OCI-LY3 (cell line): ENCODE data around the gene ARPP19.

ENCODE experiments used
- H2AFZ ChIP-seq: fragments of 200-600, 300-600 bp; shearing (Covaris generic); 2 replicates; pipeline ENCODE4 v1.6.0; 2014; ENCODE audit warnings: antibody characterized with exemption, low read depth, low read length
- H3K27ac ChIP-seq: fragments of 200-600, 300-600 bp; sonication (generic); 2 replicates; pipeline ENCODE4 v1.5.1; 2014; ENCODE audit warnings: mild to moderate bottlenecking, low read length, moderate library complexity, mixed read lengths
- H3K27me3 ChIP-seq: fragments of 200-600, 300-600 bp; sonication (generic); 2 replicates; pipeline ENCODE4 v1.6.1; 2014; ENCODE audit warnings: low read depth, low read length, mixed read lengths
- H3K36me3 ChIP-seq: fragments of 200-600, 300-600 bp; sonication (generic); replicated peaks from 2 replicates; pipeline ENCODE3; 2014; ENCODE audit warnings: low read depth, low read length, mixed read lengths
- H3K4me1 ChIP-seq: fragments of 300-600, 200-600 bp; sonication (generic); 2 replicates; pipeline ENCODE4 v1.6.1; 2014; ENCODE audit warnings: low read length, mixed read lengths
- H3K4me2 ChIP-seq: fragments of 200-600, 300-600 bp; sonication (generic); 2 replicates; pipeline ENCODE4 v1.6.1; 2014; ENCODE audit warnings: low read length, mixed read lengths
- H3K4me3 ChIP-seq: fragments of 300-600, 200-600 bp; sonication (generic); 2 replicates; pipeline ENCODE4 v1.5.1; 2014; ENCODE audit warnings: antibody characterized with exemption, mild to moderate bottlenecking, low read length, moderate library complexity
- H3K79me2 ChIP-seq: fragments of 300-600, 200-600 bp; shearing (Covaris generic); 2 replicates; pipeline ENCODE4 v1.6.1; 2014; ENCODE audit warnings: mild to moderate bottlenecking, low read length, mixed read lengths
- H3K9ac ChIP-seq: fragments of 300-600, 200-600 bp; shearing (Covaris generic); 2 replicates; pipeline ENCODE4 v1.6.0; 2014; ENCODE audit warnings: mild to moderate bottlenecking, low read length, moderate library complexity
- H3K9me3 ChIP-seq: fragments of 200-600, 300-600 bp; shearing (Covaris generic); 2 replicates; pipeline ENCODE4 v1.6.1; 2014; ENCODE audit warnings: low read length, mixed read lengths; ENCODE audit not compliant: insufficient read depth
- H4K20me1 ChIP-seq: fragments of 200-600, 300-600 bp; sonication (generic); 2 replicates; pipeline ENCODE4 v1.6.1; 2016; ENCODE audit warnings: low read length, mixed read lengths; ENCODE audit not compliant: insufficient read depth
- EZH2phosphoT487 ChIP-seq: fragments of 200-600 bp; shearing (Covaris generic); IDR thresholded peaks from 2 replicates; pipeline ENCODE4 v1.6.1; 2018; ENCODE audit warnings: antibody characterized with exemption, mixed run types, low read depth
- TF ChIP-seq, protein P1 (sequence below): fragments of 200-600, 300-600 bp; sonication (generic); IDR thresholded peaks from 2 replicates; pipeline ENCODE4 v1.5.1; 2014; ENCODE audit warnings: antibody characterized with exemption, low read length, low read depth

Gene ARPP19

DNA sequence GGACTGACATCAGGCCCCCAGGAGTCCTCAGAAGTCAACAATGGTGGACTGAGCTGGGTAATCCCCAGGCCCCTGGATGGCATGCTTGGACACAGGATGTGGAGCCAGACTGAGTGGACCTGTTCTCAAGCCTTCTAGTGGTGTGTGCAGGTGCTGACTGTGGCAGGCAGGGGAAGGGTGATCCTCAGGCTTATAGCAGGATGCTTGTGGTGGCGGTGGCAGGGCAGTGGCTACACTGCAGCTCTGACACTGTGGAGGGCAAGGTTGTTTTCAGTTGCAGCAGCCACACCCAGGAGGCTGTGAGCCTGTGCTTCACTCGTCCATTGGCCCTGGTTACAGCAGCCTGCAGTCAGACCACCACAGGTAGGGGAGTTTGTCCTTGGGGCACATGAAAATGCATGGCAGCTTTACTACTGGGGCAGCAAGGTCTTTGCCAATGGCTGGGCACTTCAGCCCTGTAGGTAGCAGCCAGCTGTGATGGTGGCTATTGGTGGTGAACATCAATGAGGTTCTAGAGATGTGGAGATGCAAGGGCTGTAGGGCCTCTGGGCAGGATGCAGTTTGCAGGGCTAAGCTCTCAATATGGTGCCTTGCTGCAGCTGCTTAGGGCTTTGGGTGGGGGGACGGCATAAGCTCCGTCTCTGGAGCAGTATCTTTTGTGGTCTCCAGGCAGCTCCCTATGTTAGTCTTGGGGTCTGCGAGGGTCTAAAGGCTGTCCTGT is 22.6 kb downstream of the ARPP19 start:
- Histone ChIP-seq H3K36me3 (peaks cover 36% of the 10 kb centered on the region), H3K4me1 (no peaks in the 10 kb centered on the region), H3K79me2 (peaks cover 3% of the 10 kb centered on the region; the same call in 1 of the 2 replicates), H3K27ac (no peak overlapping the region), H4K20me1 (no peaks in the 10 kb centered on the region), H3K27me3 (no peaks in the 10 kb centered on the region), H3K9ac (no peak overlapping the region), H3K9me3 (no peaks in the 10 kb centered on the region), H2AFZ (no peak overlapping the region), H3K4me2 (no peak overlapping the region), H3K4me3 (no peak overlapping the region)
- TF ChIP-seq, protein P1, sequence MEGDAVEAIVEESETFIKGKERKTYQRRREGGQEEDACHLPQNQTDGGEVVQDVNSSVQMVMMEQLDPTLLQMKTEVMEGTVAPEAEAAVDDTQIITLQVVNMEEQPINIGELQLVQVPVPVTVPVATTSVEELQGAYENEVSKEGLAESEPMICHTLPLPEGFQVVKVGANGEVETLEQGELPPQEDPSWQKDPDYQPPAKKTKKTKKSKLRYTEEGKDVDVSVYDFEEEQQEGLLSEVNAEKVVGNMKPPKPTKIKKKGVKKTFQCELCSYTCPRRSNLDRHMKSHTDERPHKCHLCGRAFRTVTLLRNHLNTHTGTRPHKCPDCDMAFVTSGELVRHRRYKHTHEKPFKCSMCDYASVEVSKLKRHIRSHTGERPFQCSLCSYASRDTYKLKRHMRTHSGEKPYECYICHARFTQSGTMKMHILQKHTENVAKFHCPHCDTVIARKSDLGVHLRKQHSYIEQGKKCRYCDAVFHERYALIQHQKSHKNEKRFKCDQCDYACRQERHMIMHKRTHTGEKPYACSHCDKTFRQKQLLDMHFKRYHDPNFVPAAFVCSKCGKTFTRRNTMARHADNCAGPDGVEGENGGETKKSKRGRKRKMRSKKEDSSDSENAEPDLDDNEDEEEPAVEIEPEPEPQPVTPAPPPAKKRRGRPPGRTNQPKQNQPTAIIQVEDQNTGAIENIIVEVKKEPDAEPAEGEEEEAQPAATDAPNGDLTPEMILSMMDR = no peak
- no peak for TF ChIP-seq EZH2phosphoT487

DNA sequence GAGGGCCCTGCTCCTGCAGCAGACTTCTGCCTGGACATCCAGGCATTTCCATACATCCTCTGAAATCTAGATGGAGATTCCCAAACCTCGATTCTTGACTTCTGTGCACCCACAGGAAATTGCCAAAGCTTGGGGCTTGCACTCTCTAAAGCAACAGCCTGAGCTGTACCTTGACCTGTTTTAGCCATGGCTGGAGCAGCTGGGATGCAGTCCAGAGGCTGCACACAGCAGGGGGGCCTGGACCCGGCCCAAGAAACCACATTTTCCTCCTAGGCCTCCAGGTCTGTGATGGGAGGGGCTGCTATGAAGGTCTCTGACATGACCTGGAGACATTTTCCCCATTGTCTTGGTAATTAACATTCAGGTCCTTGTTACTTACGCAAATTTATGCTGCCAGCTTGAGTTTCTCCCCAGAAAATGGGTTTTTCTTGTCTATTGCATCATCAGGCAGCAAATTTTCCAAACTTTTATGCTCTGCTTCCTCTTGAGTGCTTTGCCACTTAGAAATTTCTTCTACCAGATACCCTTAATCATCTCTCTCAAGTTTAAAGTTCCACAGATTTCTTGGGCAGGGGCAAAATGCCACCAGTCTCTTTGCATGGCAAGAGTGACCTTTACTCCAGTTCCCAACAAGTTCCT is 28.3 kb downstream of the ARPP19 start:
- Histone ChIP-seq H3K36me3 (peaks cover 8% of the 10 kb centered on the region), H3K9me3 (peaks cover 8% of the 10 kb centered on the region; the same call in 1 of the 2 replicates), H2AFZ (no peak overlapping the region), H4K20me1 (no peaks in the 10 kb centered on the region), H3K9ac (no peak overlapping the region), H3K79me2 (no peaks in the 10 kb centered on the region), H3K4me1 (no peaks in the 10 kb centered on the region), H3K27me3 (no peaks in the 10 kb centered on the region), H3K4me2 (no peak overlapping the region), H3K4me3 (no peak overlapping the region), H3K27ac (no peak overlapping the region)
- no peak for TF ChIP-seq EZH2phosphoT487
- TF ChIP-seq, protein P1 = no peak

DNA sequence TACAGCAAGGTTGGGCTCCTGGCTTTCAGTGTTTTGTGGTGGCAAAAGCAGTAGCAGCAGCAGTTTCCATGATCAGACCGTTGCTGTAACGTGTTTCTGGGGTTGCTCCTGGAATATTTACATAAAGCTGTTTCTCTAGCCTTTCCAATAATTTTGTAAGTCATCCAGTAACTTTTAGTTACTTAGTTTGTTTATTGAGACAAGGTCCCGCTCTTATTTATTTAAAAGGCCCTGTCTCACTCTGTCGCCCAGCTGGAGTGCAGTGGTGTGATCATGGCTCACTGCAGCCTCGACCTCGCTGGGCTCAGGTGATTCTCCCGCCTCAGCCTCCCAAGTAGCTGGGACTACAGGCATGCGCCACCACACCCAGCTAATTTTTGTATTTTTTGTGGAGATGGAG is 31.4 kb downstream of the ARPP19 start:
- H2AFZ ChIP-seq = no peak overlapping the region
- H3K4me3 ChIP-seq = no peak overlapping the region
- H4K20me1 ChIP-seq = no peaks in the 10 kb centered on the region
- no peak overlapping the region for H3K9ac ChIP-seq
- no peak overlapping the region for H3K27ac ChIP-seq
- H3K9me3 ChIP-seq = peaks cover 8% of the 10 kb centered on the region; the same call in 1 of the 2 replicates
- H3K27me3 ChIP-seq = no peaks in the 10 kb centered on the region
- no peaks in the 10 kb centered on the region for H3K79me2 ChIP-seq
- no peak for TF ChIP-seq EZH2phosphoT487
- TF ChIP-seq, protein P1 = no peak
- H3K36me3 ChIP-seq = no peaks in the 10 kb centered on the region
- no peak overlapping the region for H3K4me2 ChIP-seq
- H3K4me1 ChIP-seq = no peaks in the 10 kb centered on the region

DNA sequence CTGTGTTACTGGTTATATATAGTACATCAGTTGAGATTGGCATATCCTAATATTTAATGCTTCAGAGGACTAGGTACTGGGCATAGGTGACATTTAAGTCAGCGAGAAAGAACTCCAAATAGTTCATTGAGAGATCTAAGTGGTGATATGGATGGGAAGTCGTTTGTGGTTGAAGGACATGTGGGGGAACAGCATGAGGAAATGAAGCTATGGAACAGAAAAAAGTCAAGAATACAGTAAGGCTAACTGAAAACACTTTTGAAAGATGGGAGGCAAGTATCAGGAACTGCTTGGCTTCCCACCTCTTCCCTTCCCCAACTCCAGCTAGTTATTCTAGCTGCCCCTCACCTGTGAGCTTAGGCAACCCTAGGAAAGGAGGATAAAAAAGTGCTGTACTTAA is 36.4 kb downstream of the ARPP19 start:
- H2AFZ ChIP-seq = no peak overlapping the region
- peaks cover 23% of the 10 kb centered on the region for H3K79me2 ChIP-seq
- H4K20me1 ChIP-seq = peaks cover 5% of the 10 kb centered on the region
- H3K4me2 ChIP-seq = no peak overlapping the region
- H3K4me3 ChIP-seq = no peak overlapping the region
- H3K9ac ChIP-seq = no peak overlapping the region
- H3K27me3 ChIP-seq = no peaks in the 10 kb centered on the region
- H3K4me1 ChIP-seq = peaks cover 11% of the 10 kb centered on the region
- no peak overlapping the region for H3K27ac ChIP-seq
- TF ChIP-seq, protein P1 = no peak
- TF ChIP-seq EZH2phosphoT487 = no peak
- H3K36me3 ChIP-seq = no peaks in the 10 kb centered on the region
- H3K9me3 ChIP-seq = no peaks in the 10 kb centered on the region
